ENCODE data around the gene NFKB2.

- TF ChIP-seq, protein P1, sequence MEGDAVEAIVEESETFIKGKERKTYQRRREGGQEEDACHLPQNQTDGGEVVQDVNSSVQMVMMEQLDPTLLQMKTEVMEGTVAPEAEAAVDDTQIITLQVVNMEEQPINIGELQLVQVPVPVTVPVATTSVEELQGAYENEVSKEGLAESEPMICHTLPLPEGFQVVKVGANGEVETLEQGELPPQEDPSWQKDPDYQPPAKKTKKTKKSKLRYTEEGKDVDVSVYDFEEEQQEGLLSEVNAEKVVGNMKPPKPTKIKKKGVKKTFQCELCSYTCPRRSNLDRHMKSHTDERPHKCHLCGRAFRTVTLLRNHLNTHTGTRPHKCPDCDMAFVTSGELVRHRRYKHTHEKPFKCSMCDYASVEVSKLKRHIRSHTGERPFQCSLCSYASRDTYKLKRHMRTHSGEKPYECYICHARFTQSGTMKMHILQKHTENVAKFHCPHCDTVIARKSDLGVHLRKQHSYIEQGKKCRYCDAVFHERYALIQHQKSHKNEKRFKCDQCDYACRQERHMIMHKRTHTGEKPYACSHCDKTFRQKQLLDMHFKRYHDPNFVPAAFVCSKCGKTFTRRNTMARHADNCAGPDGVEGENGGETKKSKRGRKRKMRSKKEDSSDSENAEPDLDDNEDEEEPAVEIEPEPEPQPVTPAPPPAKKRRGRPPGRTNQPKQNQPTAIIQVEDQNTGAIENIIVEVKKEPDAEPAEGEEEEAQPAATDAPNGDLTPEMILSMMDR (IDR thresholded peaks at IDR 0.05; ENCODE audit: poor library complexity, severe bottlenecking), result no peak
- TF ChIP-seq EZH2 (IDR thresholded peaks at IDR 0.05; ENCODE audit: borderline replicate concordance, insufficient read depth, low read length, poor library complexity, severe bottlenecking) (no peak), MXI1 (conservative IDR thresholded peaks at IDR 0.05; ENCODE audit: poor library complexity, severe bottlenecking) (no peak), SMC3 (conservative IDR thresholded peaks at IDR 0.05; ENCODE audit: poor library complexity) (no peak), EP300 (conservative IDR thresholded peaks at IDR 0.05; ENCODE audit: poor library complexity, severe bottlenecking) (no peak)
Observed at GRCh38 chr10:102421757-102422512, 26.4 kb downstream of the NFKB2 start.
